ENCODE results near the gene CPAMD8. TPM values are rescaled to one million over a fixed set of nuclear protein-coding genes. Genes with fewer than 3 reads are reported as not detected.

Gene CPAMD8
- total and polyA plus RNA-seq, 9 of the 15 experiments (the other 6 are each of a cell fraction or from before 2014, with no cell fraction given) = 0.20 to 2.1 (median 1.3) TPM

DNA sequence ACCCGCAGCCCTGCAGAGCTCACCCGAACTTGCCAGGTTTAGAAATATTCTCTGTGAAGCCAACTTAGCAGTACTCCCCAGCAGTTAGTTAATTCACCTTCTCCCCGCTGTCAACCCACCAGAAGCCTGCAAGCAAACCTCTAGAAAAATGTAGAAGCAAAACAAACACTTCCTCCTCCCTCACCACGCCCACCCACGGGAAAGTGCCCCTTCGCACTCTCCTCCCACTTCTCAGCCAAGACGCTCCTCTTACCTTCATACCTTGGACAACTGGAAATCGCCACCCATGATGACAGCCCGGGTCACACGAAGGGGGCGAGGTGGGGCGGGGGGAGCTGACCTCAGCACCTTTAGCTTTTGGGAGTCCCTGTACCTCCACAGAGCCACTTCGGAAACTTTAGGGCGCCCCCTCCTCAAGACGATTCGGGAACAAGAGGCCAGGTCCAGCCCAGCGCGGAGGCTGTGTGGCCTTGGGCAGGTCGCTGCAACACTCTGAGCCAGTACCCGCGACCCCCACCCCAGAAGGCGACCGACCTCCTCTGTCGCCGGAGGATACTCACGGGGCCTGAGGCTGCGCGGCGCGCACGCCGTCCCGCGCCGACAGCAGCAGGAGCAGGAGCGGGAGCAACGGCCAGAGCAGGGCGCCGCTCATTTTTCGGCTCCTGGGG lies 485 bp downstream of the CPAMD8 start:
- 36% methylated on average over 34 of the region's 40 CpGs for WGBS (ENCODE audit: insufficient coverage, low coverage, missing lambda C conversion rate)
- intact Hi-C loops (cut with micrococcal nuclease) (no loop called here), in situ Hi-C loops (cut with MboI) (no loop called here)
- Histone ChIP-seq H2AFZ (ENCODE audit: low read depth, low read length) (no peak overlapping the region), H3K9ac (ENCODE audit: insufficient read depth in 1 of 2, low read depth in 2 of 2, low read length in 2 of 2) (no peak overlapping the region), H3K9me1 (ENCODE audit: control insufficient read depth, insufficient read depth, low read length) (no peaks in the 10 kb centered on the region), H3K9me3 (replicated peaks; ENCODE audit: control insufficient read depth, insufficient read depth, low read depth, low read length) (no peaks in the 10 kb centered on the region), H4K20me1 (replicated peaks; ENCODE audit: control insufficient read depth, insufficient read depth, low read length) (no peaks in the 10 kb centered on the region; the same call in 1 of the 2 replicates), H3K27ac (ENCODE audit: extremely low read depth, low read depth, low read length) (no peak overlapping the region), H3K36me3 (ENCODE audit: control insufficient read depth, insufficient read depth, low read length) (no peaks in the 10 kb centered on the region), H3K4me2 (ENCODE audit: insufficient read depth, low read length) (no peak overlapping the region), H3K4me3 (no peak overlapping the region), H3K79me2 (ENCODE audit: control insufficient read depth, insufficient read depth, low read length) (no peaks in the 10 kb centered on the region), H3K4me1 (replicated peaks in 1 of 2; ENCODE audit: control insufficient read depth in 2 of 2, insufficient read depth in 2 of 2, low read length in 2 of 2) (peaks cover 0 to 3% of the 10 kb centered on the region in 2 experiments; a peak in 2 of 5 replicates), H3K27me3 (ENCODE audit: control insufficient read depth in 2 of 2, insufficient read depth in 2 of 2, low read length in 2 of 2) (peaks cover 19 to 45% of the 10 kb centered on the region in 2 experiments; a peak in 4 of 5 replicates)
- no TSS peak for BruUV-seq (replicated peaks)
- ATAC-seq (no peak), FAIRE-seq (no peak), DNase-seq (ENCODE audit: extremely low read depth in 1 of 4, low spot score in 3 of 4) (no peak)
- no peak for TF ChIP-seq ZNF444 (CRISPR knock-in tag; IDR thresholded peaks at IDR 0.05)
- TF ChIP-seq ETV6 (IDR thresholded peaks at IDR 0.05; ENCODE audit: borderline replicate concordance in 1 of 2, low read depth in 2 of 2, low read length in 1 of 2) = no peak
- TF ChIP-seq ETV6 (CRISPR knock-in tag; IDR thresholded peaks at IDR 0.05; ENCODE audit: borderline replicate concordance) = no peak
- TF ChIP-seq SRSF1 (IDR thresholded peaks at IDR 0.05; ENCODE audit: low read depth, low read length) = no peak
- no peak for TF ChIP-seq DMBX1 (CRISPR knock-in tag; IDR thresholded peaks at IDR 0.05; ENCODE audit: borderline replicate concordance)
- TF ChIP-seq ZNF347 (CRISPR knock-in tag; IDR thresholded peaks at IDR 0.05; ENCODE audit: low read depth) = no peak
- no peak for TF ChIP-seq FOXA1 (IDR thresholded peaks at IDR 0.05; ENCODE audit: borderline replicate concordance)
- ChIA-PET CTCF (ENCODE audit: low intra/inter-chr PET ratio) (no interaction called here), POLR2A (no interaction called here)
